ENCODE data around the gene FYN. TPM values are rescaled to one million over a fixed set of nuclear protein-coding genes. Genes with fewer than 3 reads are reported as not detected.

The FYN gene
- polyA plus RNA-seq, 4 donors: 17.9 to 33.8 (median 24.8) TPM

DNA sequence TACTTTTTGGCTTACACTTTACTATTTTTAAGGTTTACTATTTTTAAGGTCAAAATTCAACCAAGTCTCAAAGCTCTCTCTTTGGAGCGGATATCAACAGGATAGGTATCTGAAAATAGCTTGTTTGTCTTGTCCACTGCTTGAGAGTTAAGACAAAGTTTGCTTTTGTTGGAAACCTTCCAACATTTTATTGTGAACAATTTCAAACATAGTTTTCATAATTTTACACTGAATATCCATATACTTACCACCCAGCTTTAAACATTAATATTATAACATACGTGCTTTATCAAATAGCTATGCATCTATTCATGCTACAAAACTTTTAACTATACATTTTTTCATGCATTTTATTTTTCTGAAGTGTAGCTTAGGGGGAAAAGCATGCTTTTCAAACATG lies 109.9 kb downstream of the FYN start:
- no peak for FAIRE-seq
- DNase-seq: no peak
- Histone ChIP-seq H3K27ac (ENCODE audit: low read depth in 1 of 3, low read length in 2 of 3) (no peak overlapping the region), H3K9me3 (ENCODE audit: control insufficient read depth in 2 of 2, insufficient read depth in 1 of 2, low read depth in 1 of 2, low read length in 1 of 2) (no peaks in the 10 kb centered on the region), H3K27me3 (ENCODE audit: control insufficient read depth in 3 of 3, insufficient read depth in 3 of 3, low read length in 3 of 3) (no peaks in the 10 kb centered on the region), H3K4me3 (ENCODE audit: low read depth in 1 of 3, low read length in 3 of 3) (no peak overlapping the region), H3K36me3 (ENCODE audit: control insufficient read depth in 3 of 3, insufficient read depth in 2 of 3, low read depth in 1 of 3, low read length in 3 of 3) (peaks cover 0 to 4% (median 0%) of the 10 kb centered on the region in 3 donors), H3K4me1 (ENCODE audit: control insufficient read depth in 3 of 3, insufficient read depth in 2 of 3, low read depth in 1 of 3, low read length in 2 of 3) (peaks cover 0 to 11% (median 11%) of the 10 kb centered on the region in 3 donors)
- 74 to 89% (median 75%) methylated on average over 2 of the region's 2 CpGs for WGBS, 3 donors

DNA sequence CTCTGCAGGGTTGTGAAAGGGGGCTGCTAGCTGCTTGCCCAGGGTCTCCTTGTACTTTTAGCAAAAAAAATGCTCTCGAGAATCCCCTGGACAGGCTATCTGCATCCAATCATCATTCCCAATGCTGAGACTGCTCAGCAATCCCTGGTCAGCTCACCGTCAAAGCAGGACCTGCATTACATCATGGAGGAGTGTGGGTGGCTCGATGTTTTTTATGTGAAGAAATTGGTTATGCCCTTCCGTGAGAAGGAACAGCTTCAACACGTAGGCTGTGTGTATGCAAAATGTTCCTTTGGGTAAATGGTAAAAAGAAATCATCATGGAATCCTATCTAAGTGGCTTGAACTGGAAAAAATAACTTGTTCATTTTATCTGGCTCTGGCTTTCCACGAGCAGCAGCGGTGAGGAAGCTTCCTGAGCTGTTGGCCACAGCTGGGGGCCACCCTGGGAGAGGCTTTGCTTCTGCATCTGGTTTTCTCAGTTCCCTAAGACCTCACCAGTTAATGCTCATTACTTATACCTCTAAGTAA lies 111.4 kb downstream of the FYN start:
- H3K36me3 ChIP-seq (ENCODE audit: control insufficient read depth in 3 of 3, insufficient read depth in 2 of 3, low read depth in 1 of 3, low read length in 3 of 3): peaks cover 0 to 4% (median 0%) of the 10 kb centered on the region in 3 donors
- H3K4me1 ChIP-seq (ENCODE audit: control insufficient read depth in 3 of 3, insufficient read depth in 2 of 3, low read depth in 1 of 3, low read length in 2 of 3): peaks cover 0 to 11% (median 11%) of the 10 kb centered on the region in 3 donors
- WGBS, 3 donors: 61 to 75% (median 70%) methylated on average over 7 of the region's 7 CpGs
- peak overlapping the region; percentile 21 to 90 (median 25) for H3K27ac ChIP-seq (ENCODE audit: low read depth in 1 of 3, low read length in 2 of 3)
- no peak overlapping the region for H3K4me3 ChIP-seq (ENCODE audit: low read depth in 1 of 3, low read length in 3 of 3)
- DNase-seq (no peak), FAIRE-seq (no peak)
- no peaks in the 10 kb centered on the region for H3K9me3 ChIP-seq (ENCODE audit: control insufficient read depth in 2 of 2, insufficient read depth in 1 of 2, low read depth in 1 of 2, low read length in 1 of 2)
- no peaks in the 10 kb centered on the region for H3K27me3 ChIP-seq (ENCODE audit: control insufficient read depth in 3 of 3, insufficient read depth in 3 of 3, low read length in 3 of 3)

DNA sequence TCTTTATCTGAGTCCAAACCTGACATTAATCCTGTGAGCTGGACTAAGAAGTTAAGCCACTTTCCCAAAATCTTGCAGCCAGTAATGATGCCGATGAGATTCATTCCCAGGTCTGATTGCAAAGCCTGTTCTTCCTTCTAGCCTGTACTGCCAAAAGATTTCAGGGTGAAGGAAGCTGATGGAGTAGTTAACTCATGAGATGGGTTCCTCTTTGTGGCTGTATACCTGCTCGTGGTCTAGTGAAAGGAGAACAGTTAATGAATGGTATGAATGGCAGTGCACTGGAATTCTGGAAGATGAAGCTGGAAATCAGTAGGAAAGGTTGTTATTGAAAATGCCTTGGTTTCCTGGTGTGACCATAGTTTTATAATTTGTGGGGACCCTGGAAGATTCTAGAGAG lies 112.0 kb downstream of the FYN start:
- WGBS, 3 donors: 64 to 69% (median 68%) methylated on average over 2 of the region's 2 CpGs

DNA sequence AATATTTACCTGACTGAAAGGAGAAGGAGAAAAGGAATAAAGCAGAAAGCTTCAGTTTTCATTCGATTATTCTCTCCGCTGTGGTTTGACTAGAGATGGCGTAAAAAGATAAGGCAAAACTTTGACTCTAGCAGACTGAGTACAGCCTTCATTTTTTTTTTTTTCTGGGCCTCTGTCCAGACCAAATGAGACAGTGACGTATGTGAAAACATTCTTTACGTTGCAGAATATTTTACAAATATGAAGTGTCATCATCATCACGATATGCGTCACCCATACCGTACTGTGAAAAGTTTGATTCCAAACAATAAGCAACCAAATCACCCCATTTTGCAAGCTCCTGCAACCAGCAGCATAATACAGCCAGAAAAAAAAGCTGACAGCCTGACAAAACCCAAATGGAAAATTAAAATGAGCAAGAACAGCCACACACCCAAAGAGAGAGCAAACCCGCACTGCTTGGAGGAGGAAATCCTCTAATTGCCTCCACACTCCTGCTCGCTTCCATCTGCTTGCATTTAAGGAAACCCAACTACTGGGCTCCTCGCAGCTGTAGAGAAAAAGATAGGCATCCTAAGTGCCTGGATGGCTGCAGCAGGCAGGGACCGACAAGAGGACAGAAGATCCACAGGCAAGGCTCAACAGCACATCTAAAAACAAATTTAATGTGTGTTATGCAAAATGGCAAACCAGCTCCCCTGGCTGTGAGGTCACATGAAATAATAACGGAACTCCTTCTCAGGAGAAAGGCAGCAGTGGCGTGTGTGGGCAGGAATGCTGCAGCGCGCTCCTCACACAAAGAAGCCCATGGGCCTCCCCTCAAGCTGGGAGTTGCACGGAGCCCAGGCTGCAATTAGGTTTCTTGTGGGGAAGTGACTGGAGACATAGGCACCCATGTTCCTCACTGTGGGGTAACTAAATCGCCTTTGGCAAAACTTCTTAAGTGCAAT lies 113.1 kb downstream of the FYN start:
- H3K9me3 ChIP-seq (ENCODE audit: control insufficient read depth in 2 of 2, insufficient read depth in 1 of 2, low read depth in 1 of 2, low read length in 1 of 2): no peaks in the 10 kb centered on the region
- H3K4me3 ChIP-seq (ENCODE audit: low read depth in 1 of 3, low read length in 3 of 3): no peak overlapping the region
- peak; percentile 26 to 52 for DNase-seq
- FAIRE-seq: no peak
- peaks cover 0 to 11% (median 3%) of the 10 kb centered on the region in 3 donors for H3K4me1 ChIP-seq (ENCODE audit: control insufficient read depth in 3 of 3, insufficient read depth in 2 of 3, low read depth in 1 of 3, low read length in 2 of 3)
- WGBS, 3 donors: 57 to 77% (median 66%) methylated on average over 18 of the region's 18 CpGs
- H3K36me3 ChIP-seq (ENCODE audit: control insufficient read depth in 3 of 3, insufficient read depth in 2 of 3, low read depth in 1 of 3, low read length in 3 of 3): peaks cover 0 to 4% (median 0%) of the 10 kb centered on the region in 3 donors
- H3K27ac ChIP-seq (ENCODE audit: low read depth in 1 of 3, low read length in 2 of 3): peak overlapping the region; percentile 49 to 90 (median 76)
- no peaks in the 10 kb centered on the region for H3K27me3 ChIP-seq (ENCODE audit: control insufficient read depth in 3 of 3, insufficient read depth in 3 of 3, low read length in 3 of 3)

More for the DNA sequence above, 112.0 kb downstream of the FYN start:
- DNase-seq (no peak), FAIRE-seq (no peak)
- no peaks in the 10 kb centered on the region for H3K9me3 ChIP-seq (ENCODE audit: control insufficient read depth in 2 of 2, insufficient read depth in 1 of 2, low read depth in 1 of 2, low read length in 1 of 2)
- peak overlapping the region; percentile 25 to 90 (median 70) for H3K27ac ChIP-seq (ENCODE audit: low read depth in 1 of 3, low read length in 2 of 3)
- peaks cover 0 to 11% (median 7%) of the 10 kb centered on the region in 3 donors for H3K4me1 ChIP-seq (ENCODE audit: control insufficient read depth in 3 of 3, insufficient read depth in 2 of 3, low read depth in 1 of 3, low read length in 2 of 3)
- H3K27me3 ChIP-seq (ENCODE audit: control insufficient read depth in 3 of 3, insufficient read depth in 3 of 3, low read length in 3 of 3): no peaks in the 10 kb centered on the region
- no peak overlapping the region for H3K4me3 ChIP-seq (ENCODE audit: low read depth in 1 of 3, low read length in 3 of 3)
- H3K36me3 ChIP-seq (ENCODE audit: control insufficient read depth in 3 of 3, insufficient read depth in 2 of 3, low read depth in 1 of 3, low read length in 3 of 3): peaks cover 0 to 4% (median 0%) of the 10 kb centered on the region in 3 donors

DNA sequence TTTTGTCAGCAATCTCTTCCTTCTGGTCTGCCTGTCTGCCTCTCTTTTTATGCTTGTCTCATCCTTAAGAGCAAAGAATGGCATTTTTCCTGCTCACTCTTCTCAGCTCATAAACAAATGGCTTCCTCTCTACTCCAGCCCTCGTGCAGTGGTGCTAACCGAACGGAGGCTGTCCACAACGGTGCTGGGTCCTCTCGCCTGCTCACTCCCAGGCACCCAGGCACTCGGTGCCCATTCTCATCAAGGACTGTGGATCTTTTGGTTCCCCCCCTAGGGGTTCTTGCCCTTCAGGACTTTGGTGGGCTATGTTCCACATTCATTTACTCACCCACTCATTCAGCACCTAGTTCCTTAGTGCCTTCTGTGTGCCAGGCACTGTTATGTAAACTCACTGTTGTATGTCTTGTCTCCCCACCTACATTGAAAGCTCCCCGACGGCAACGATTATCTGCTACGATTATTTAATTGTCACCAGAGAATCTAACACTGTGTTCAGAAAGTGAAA lies 113.9 kb downstream of the FYN start:
- Histone ChIP-seq H3K27me3 (ENCODE audit: control insufficient read depth in 3 of 3, insufficient read depth in 3 of 3, low read length in 3 of 3) (no peaks in the 10 kb centered on the region), H3K9me3 (ENCODE audit: control insufficient read depth in 2 of 2, insufficient read depth in 1 of 2, low read depth in 1 of 2, low read length in 1 of 2) (no peaks in the 10 kb centered on the region), H3K4me3 (ENCODE audit: low read depth in 1 of 3, low read length in 3 of 3) (peak overlapping the region in 1 of 3 donors; percentile 34), H3K4me1 (ENCODE audit: control insufficient read depth in 3 of 3, insufficient read depth in 2 of 3, low read depth in 1 of 3, low read length in 2 of 3) (peaks cover 0 to 11% (median 3%) of the 10 kb centered on the region in 3 donors), H3K36me3 (ENCODE audit: control insufficient read depth in 3 of 3, insufficient read depth in 2 of 3, low read depth in 1 of 3, low read length in 3 of 3) (peaks cover 0 to 4% (median 0%) of the 10 kb centered on the region in 3 donors), H3K27ac (ENCODE audit: low read depth in 1 of 3, low read length in 2 of 3) (peak overlapping the region; percentile 28 to 90 (median 76))
- 42 to 82% (median 62%) methylated on average over 10 of the region's 10 CpGs for WGBS, 3 donors
- FAIRE-seq: no peak
- DNase-seq: no peak

DNA sequence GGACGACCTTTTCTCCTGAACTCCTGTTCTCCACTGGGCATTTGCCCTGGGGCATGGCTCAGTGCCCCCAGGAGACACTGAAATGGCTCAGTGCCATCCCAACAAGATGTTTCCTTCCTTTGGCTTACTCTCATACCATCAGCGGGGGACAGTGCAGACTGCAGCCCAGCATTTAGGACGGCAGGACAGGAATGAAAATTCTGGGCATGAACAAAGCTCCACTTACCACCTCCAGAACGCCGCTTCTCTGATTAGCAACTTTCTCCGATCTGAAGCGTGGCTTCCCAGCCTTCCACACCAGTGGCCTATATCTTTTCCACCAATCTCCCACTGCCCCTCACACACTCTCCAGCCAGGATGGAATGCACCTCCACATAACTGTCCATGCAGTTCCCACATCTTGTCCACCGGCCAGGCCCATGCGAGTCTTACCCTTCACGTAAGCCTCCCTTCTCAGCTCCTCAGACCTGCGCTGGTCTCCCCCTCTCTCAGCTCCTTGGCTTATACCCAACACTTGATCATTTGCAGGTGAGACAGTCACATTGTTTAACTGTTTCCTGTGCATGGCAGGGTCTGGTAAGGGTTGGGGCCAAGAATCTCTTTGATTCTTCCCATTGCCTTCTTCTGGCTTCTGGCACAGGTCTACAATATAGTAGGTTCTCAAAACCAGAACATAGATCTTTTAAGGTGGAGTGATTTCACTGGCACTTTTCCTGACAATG lies 114.5 kb downstream of the FYN start:
- WGBS, 3 donors: 68 to 82% (median 77%) methylated on average over 11 of the region's 11 CpGs
- Histone ChIP-seq H3K4me3 (ENCODE audit: low read depth in 1 of 3, low read length in 3 of 3) (peak overlapping the region in 2 of 3 donors; percentile 12 to 34), H3K27me3 (ENCODE audit: control insufficient read depth in 3 of 3, insufficient read depth in 3 of 3, low read length in 3 of 3) (no peaks in the 10 kb centered on the region), H3K27ac (ENCODE audit: low read depth in 1 of 3, low read length in 2 of 3) (peak overlapping the region; percentile 28 to 90 (median 76)), H3K9me3 (ENCODE audit: control insufficient read depth in 2 of 2, insufficient read depth in 1 of 2, low read depth in 1 of 2, low read length in 1 of 2) (no peaks in the 10 kb centered on the region), H3K36me3 (ENCODE audit: control insufficient read depth in 3 of 3, insufficient read depth in 2 of 3, low read depth in 1 of 3, low read length in 3 of 3) (peaks cover 0 to 4% (median 0%) of the 10 kb centered on the region in 3 donors), H3K4me1 (ENCODE audit: control insufficient read depth in 3 of 3, insufficient read depth in 2 of 3, low read depth in 1 of 3, low read length in 2 of 3) (peaks cover 0 to 10% (median 2%) of the 10 kb centered on the region in 3 donors)
- no peak for DNase-seq
- no peak for FAIRE-seq

DNA sequence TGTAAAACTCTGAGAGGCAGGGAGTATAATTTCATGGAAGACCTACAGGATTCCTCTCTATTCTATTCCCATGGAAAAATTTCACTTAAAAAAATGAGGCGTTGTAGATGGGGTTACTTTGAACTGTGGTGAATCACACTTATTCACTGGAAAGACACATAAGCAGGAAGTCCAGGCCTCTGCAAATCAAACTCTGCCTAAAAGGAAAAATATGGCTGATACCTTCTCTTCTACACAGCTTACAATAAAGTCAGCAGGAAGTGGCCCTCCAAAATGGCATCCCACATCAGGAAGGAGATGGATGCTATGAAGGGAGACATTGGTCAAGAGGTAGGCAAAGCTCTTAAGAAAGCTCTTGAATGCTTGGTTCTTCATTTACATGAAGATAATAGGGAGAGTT lies 115.9 kb downstream of the FYN start:
- Histone ChIP-seq H3K27me3 (ENCODE audit: control insufficient read depth in 3 of 3, insufficient read depth in 3 of 3, low read length in 3 of 3) (no peaks in the 10 kb centered on the region), H3K27ac (ENCODE audit: low read depth in 1 of 3, low read length in 2 of 3) (peak overlapping the region in 2 of 3 donors; percentile 3 to 78), H3K4me3 (ENCODE audit: low read depth in 1 of 3, low read length in 3 of 3) (peak overlapping the region in 1 of 3 donors; percentile 25), H3K9me3 (ENCODE audit: control insufficient read depth in 2 of 2, insufficient read depth in 1 of 2, low read depth in 1 of 2, low read length in 1 of 2) (no peaks in the 10 kb centered on the region), H3K36me3 (ENCODE audit: control insufficient read depth in 3 of 3, insufficient read depth in 2 of 3, low read depth in 1 of 3, low read length in 3 of 3) (peaks cover 0 to 4% (median 0%) of the 10 kb centered on the region in 3 donors), H3K4me1 (ENCODE audit: control insufficient read depth in 3 of 3, insufficient read depth in 2 of 3, low read depth in 1 of 3, low read length in 2 of 3) (peaks cover 0 to 8% (median 2%) of the 10 kb centered on the region in 3 donors)
- DNase-seq (no peak), FAIRE-seq (no peak)
- 15 to 28% (median 22%) methylated on average over 1 of the region's 1 CpG for whole genome bisulfite sequencing, 3 donors

DNA sequence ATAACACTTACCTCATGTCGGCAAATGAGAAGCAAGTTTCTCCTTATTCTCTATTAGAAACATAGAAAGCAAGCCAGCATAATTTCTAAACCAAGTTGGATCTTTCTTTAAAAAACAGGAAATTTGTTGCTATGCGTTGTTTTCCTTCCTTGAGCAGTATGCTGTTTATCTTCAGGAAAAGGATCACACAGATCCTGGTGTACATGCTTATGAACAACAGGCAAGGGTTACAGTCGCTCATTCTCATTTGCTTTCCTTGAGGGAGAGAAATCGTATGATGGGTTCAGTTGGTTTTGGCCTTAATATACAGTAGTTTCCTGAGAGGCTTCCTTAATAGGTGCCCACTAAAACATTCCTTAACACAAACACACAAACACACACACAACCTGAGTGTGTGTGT lies 118.8 kb downstream of the FYN start:
- Histone ChIP-seq H3K4me3 (ENCODE audit: low read depth in 1 of 3, low read length in 3 of 3) (no peak overlapping the region), H3K36me3 (ENCODE audit: control insufficient read depth in 3 of 3, insufficient read depth in 2 of 3, low read depth in 1 of 3, low read length in 3 of 3) (peaks cover 0 to 4% (median 0%) of the 10 kb centered on the region in 3 donors), H3K9me3 (ENCODE audit: control insufficient read depth in 2 of 2, insufficient read depth in 1 of 2, low read depth in 1 of 2, low read length in 1 of 2) (no peaks in the 10 kb centered on the region), H3K27me3 (ENCODE audit: control insufficient read depth in 3 of 3, insufficient read depth in 3 of 3, low read length in 3 of 3) (no peaks in the 10 kb centered on the region), H3K4me1 (ENCODE audit: control insufficient read depth in 3 of 3, insufficient read depth in 2 of 3, low read depth in 1 of 3, low read length in 2 of 3) (peaks cover 0 to 2% (median under 1%) of the 10 kb centered on the region in 3 donors), H3K27ac (ENCODE audit: low read depth in 1 of 3, low read length in 2 of 3) (peak overlapping the region in 2 of 3 donors; percentile 64 to 77)
- FAIRE-seq (no peak), DNase-seq (no peak)
- 74 to 90% (median 76%) methylated on average over 4 of the region's 4 CpGs for WGBS, 3 donors
